T1000 (cell line): ENCODE data around the gene HNRNPUL1.

Experiments
- DNase-seq: peaks from one replicate; lab custom pipeline; 2025; ENCODE audit warnings: mixed read lengths; lab: John Stamatoyannopoulos, UW

HNRNPUL1 gene

GRCh38 chr19:41308450-41309179 is 44.4 kb downstream of the HNRNPUL1 start:
- DNase-seq: peak; percentile 73

- no peak for DNase-seq
These were observed 45.2 kb downstream of the HNRNPUL1 start for GRCh38 chr19:41309180-41310032.

GRCh38 chr19:41310033-41310831 is 46.1 kb downstream of the HNRNPUL1 start, which contains the start of gene CCDC97:
Gene CCDC97 (plus strand): TSS chr19:41310172. CDS start chr19:41310311, 139 bp downstream.
- DNase-seq: peak; percentile 91

DNA sequence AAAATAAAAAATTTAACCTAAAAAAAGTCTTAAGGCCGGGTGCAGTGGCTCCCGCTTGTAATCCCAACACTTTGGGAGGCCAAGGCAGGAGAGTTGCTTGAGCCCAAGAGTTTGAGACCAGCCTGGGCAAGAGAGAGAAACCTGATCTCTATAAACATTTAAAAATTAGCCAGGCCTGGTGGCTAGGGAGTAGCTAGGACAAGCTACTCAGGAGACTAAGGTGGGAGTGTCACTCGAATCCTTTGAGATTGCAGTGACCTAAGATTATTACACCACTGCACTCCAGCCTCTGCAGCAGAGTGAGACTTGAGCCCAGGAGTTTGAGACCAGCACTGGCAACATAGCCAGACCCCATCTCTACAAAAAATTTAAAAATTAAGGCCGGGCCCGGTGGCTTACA is 46.9 kb downstream of the HNRNPUL1 start:
- DNase-seq: no peak

DNA sequence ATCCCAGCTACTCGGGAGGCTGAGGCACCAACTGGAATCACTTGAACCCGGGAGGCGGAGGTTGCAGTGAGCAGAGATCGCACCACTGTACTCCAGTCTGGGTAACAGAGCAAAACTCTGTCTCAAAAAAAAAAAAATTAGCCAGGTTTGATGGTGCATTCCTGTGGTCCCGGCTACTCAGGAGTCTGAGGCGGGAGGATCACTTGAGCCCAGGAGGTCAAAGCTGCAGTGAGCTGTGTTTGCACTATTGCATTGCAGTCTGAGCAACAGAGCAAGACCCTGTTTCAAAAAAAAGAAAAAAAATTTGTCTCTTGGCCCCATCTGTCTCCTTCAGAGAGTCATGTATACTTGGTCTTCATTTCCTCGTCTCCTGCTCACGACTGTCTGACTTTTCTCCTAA is 47.4 kb downstream of the HNRNPUL1 start:
- DNase-seq: no peak

GRCh38 chr19:41316306-41316920 is 52.2 kb downstream of the HNRNPUL1 start:
- no peak for DNase-seq

DNA sequence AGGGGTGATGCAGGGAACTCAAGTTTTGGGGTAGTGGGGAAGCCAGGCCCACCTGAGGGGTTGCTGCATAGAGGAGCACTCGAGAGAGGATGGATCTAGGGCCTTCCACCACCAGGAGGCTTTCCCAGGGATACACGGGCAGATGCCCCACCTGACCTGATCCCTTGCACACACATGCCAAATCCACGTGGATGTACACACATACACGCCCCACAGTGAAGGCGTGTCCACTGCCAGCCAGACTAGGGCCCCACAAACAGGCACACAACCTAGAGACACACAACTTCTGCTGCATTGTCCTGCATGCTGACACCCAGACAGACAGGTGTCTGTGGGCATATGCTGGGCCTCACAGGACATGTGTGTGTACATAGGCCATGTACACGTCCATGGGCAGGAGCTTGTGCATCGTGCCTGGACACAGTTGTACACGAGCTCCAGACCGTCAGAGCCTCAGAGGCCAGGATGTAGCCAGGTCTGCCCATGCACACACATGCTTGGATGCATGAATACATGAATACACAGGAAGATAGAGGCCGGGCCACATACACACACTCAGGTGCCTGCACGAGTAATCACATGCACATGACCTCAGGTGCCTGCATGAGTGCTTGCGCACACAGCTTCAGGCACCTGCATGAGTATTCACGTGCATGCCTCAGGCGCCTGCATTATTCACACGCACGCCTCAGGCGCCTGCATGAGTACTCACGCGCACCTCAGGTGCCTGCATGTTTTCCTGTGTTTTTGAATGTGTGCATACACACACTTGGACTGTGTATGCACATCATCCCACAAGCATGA is 54.7 kb downstream of the HNRNPUL1 start:
- no peak for DNase-seq

DNA sequence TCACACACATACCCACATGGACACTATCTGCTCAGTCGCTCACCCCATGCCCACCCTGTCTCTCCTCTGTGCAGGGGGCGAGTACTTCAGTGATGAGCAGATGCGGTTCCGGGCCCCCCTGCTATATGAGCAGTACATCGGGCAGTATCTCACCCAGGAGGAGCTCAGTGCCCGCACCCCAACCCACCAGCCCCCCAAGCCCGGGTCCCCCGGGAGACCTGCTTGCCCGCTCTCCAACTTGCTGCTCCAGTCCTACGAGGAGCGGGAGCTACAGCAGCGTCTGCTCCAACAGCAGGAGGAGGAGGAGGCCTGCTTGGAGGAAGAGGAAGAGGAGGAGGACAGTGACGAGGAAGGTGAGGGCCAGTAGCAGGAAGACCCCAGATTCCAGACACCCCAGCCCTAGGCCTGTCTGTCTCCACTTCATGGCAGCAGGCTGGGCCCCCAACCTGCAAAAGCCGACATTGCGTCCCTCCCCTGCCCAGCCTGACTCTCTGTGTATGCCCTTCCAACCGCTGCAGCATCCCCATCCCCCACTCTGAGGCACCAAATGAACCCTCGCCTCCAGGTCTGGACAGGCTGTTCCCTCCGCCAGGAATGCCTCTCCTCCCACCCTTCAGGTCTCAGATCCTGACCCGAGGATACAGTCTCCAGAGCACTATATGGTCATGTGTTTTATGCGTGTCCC is 55.5 kb downstream of the HNRNPUL1 start:
- DNase-seq: no peak

GRCh38 chr19:41320185-41320518 is 56.0 kb downstream of the HNRNPUL1 start:
- DNase-seq: no peak

GRCh38 chr19:41320568-41320967 is 56.4 kb downstream of the HNRNPUL1 start:
- no peak for DNase-seq

GRCh38 chr19:41321204-41321599 is 57.0 kb downstream of the HNRNPUL1 start:
- no peak for DNase-seq

- DNase-seq: peak; percentile 71
These were observed 57.6 kb downstream of the HNRNPUL1 start for GRCh38 chr19:41321600-41322270.

DNA sequence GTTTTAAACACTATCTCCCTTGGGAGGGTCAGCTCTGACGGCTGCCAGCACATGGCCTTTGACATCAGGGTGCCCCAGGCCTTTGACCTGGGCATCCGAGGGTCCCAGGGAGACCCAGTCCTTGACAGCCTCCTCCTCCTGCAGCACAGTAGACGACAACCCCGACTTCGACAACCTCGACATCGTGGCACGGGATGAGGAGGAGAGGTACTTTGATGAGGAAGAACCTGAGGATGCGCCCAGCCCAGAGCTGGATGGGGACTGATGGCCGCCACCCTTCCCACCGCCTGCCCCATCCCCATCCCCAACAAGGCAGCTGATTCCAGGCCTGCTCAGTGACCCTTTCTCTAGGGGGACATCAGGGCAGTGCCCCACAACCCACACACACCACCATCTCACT is 58.3 kb downstream of the HNRNPUL1 start:
- no peak for DNase-seq

GRCh38 chr19:41323023-41323422 is 58.9 kb downstream of the HNRNPUL1 start:
- DNase-seq: peak; percentile 45

GRCh38 chr19:41323430-41324125 is 59.4 kb downstream of the HNRNPUL1 start:
- peak; percentile 81 for DNase-seq

DNA sequence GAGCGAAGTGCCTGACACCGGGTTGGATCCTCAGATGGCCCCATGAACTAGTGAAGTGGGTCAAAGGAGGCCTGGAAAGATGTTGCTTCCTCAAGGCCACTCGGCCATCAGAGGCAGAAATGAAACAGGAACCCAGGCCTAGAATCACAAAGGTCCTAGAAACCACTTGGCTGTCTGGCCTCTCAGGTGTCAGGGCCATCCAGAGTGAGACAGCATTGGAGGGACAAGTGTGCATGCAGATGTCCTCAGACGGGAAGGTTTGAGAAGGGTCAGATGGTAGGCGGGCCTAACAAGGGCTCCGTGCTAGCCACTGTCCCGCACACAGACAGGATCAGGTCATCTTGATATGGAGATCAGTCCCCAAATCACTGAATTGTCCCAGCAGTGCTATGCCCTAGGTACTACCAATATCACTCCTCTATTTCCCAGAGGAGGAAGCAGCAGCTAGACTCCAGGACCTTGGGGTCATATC is 60.1 kb downstream of the HNRNPUL1 start:
- DNase-seq: no peak

GRCh38 chr19:41324921-41325639 is 60.9 kb downstream of the HNRNPUL1 start:
- DNase-seq: peak; percentile 64

DNA sequence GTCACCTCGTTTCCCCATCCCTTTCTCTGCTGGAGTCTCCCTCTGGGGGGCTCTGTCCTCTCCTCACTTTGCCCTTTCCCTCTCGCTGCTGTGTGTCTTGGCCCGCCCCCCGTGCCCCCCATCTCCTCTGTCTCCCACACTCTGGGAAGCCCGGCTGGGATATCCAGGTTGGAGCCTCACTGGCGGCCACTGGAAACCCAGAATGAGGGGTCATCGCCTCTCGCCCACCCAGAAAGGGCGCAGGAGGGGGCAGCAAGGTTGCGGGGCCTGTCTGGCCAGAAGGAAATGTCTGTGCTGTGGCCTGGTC is 61.4 kb downstream of the HNRNPUL1 start:
- no peak for DNase-seq
